HG02588 (cell line): ENCODE results near the gene NWD2.

Source experiments
- ATAC-seq: cut with Tn5 transposase; IDR thresholded peaks from one replicate; pipeline ENCODE4 v1.9.1; 2021; ENCODE audit warnings: mild to moderate bottlenecking, moderate library complexity; ENCODE audit not compliant: unreplicated experiment

Gene NWD2

DNA sequence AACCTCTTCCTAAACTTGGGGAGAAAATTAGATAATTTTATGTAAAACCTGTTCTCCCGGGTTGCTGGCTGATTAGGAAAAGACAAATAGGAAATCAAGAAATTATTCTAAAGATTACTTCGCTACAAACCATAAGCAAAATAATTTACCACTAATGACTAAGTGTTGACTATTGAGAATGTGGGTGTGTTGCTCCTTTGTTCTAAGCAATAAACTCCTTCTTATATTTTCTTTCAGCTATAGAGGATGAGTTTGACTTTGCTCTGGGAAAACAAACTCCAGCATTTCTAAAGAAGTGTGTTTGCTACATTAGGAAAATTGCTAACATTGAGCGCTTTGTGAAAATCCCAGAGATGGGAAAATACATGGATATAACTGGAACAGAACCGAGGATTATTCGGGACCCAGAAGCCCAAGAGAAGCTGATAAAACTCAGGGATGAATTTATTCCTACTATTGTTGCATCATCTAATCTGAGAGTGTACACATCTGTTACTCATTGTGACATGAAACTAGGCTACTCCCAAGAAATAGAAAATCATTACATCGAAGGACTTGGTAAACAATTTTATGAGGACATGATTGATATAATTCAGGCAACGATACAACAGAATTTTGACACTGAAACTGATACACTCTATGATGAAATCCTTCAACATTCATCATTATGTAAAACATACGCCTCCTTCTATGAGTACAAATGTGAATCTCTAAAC lies 194.2 kb downstream of the NWD2 start:
- no peak for ATAC-seq

DNA sequence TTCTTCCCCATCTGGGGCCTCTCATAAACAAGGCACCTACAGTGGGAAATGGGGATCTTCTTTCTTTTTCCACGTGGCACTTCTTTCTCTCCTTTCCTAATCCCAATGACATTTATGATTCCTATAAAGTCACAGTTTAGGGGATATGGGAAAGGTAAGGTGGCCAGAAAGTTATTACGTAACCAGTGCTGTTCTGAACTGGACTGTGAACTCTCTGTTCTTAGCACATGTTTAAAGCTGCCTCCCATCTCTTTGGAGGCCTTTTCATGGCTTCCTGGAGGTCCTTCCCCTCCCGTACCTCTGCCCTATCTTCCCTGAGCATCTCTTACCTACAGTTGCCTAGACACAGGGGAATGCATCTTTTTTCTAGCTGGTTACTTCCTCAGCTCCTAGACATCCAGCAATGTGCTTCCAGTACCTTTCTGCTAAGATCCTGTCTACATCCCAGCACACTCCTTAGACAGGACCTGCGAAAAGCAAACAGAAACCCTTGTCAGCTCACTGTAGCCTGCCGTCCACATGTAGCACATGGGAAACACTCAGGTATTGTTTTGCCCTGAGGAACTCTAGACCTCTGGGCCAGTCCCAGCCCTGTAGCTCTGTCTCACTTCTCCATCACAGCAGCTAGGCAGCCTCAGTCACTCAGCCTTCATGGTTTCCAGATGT lies 195.4 kb downstream of the NWD2 start:
- ATAC-seq = no peak

DNA sequence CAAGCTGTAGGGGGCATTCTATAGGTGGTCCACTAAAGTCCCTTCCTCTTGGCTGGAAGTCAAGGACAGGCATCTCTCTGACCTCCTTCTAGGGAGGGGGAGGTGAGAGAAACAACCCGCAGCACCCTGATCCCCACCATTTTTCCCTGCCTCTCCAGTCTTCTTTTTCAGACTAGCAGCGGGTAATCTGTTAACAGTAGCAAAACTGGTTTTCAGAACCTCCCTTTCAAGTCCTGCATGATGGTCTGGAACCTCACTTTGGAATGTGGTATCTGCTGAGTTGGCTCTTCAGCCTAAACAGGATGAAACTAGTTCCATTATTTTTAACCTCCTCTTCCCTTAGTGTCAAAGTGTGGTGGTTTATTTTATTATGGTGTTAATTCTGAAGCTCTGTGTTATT lies 196.0 kb downstream of the NWD2 start:
- no peak for ATAC-seq

DNA sequence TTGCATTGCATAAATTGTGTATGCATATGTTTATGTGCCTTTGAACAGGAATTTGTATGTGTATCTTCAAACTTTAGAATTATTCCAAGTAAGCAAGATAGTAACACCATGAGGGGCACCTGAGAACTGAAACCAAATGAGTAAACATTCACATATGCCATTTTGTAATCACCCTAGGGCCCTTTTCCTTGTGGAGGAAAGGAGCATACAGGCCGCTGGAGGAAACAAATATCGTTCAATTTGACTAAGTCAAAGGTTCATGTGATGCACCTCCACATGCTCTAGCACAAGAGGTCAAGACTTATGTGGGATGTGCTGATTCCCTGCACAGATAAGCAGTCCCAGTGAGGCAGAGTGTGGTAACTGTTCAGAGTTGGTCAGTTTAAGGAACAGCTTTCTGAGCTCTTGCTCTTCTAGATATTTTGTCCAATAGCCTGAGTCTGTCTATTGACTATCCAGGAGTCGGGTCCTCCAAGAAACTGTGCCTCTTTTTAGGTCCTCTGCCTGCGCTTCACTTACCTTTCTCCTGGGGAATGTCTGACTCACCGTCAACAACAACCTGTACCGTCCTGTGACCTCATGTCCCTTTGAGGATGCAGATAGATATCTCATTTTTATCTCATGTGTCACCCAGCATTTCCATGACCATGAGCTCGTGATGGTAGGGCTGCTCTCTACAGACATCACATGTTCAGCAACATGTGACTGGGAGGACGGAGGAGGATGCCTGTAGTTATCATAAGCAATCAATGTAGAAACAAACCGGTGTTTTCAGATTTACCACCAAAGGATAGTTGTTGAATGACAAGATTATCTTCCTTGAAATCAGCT lies 196.9 kb downstream of the NWD2 start:
- no peak for ATAC-seq

DNA sequence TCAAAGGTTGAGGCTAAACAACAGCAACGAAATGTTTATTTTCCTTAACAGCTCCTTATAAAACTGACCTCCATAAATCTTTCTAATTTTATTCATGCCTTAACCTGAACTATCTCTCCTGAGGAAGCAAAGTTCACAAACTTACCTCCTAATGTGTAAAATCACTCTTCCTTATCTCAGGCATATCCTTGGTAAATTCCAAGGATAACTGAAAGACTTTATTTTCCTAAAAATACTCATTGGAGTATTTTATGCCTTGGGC lies 197.4 kb downstream of the NWD2 start:
- no peak for ATAC-seq

DNA sequence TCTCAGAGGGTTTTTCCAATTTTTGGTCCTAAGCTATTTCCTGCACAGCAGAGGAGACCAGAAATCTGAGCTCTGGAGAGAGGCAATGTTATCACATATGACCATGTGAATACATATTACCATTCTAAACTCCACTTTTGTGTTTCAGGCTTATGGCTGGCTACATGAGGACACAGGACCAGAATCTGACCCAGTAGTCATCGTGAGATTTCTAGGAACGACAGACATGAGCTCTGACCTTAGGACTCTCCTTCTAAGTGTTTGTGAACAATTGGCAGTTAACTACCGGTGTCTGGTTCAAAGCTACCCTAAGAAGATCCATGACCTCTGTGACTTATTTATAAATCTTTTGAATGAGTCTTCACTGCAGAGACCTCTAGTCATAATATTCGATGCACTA lies 198.6 kb downstream of the NWD2 start:
- no peak for ATAC-seq

DNA sequence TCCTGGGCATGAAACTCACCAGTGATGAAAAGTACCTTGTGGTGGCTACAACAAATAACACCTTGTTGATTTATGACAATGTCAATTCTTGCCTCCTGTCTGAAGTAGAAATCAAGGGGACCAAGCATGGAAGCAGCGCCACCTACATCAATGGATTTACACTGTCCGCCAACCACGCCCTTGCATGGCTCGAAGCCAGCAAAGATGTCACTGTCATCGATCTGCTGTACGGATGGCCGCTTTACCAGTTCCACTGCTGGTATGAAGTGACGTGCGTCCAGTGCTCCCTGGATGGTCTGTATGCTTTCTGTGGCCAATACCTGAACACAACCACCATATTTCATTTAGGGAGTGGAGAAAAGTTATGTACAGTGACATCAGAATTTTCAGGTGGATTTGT lies 200.5 kb downstream of the NWD2 start:
- no peak for ATAC-seq

DNA sequence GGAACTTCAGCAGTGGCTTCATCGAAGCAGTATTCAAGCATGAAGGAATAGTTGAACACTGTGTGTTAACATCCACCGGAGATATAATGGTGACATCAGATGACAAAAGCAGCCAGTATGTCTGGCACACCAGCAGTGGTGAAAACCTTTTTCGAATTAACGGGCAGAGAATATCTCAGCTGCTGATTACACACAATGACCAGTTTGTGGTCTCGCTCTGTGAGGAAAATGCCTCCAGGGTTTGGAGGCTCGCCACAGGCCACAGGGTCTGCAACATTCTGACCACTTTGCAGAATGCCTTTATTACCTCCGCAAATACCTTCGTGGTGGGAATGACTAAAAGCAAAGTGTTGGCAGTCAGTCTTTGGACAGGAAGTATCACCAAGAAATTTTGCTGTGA lies 201.5 kb downstream of the NWD2 start:
- ATAC-seq = no peak

DNA sequence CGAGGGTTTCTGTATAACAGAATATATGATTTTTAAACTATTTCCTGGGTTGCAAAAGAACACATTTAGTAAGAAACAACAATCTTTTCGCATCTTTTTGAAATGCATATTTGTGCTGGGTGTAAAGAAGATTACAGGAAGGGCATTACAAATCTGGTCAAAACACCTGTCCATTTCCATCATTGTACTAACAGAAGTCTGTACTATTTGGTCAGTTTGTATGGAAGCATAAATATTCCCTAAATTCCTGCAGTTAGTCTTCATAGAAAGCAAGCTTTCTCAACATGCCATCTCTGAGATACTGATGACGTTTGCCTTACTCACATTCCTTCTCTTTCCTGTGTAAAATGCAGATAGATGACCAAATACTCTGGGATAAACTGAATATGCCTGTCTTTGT lies 203.3 kb downstream of the NWD2 start:
- ATAC-seq = no peak

DNA sequence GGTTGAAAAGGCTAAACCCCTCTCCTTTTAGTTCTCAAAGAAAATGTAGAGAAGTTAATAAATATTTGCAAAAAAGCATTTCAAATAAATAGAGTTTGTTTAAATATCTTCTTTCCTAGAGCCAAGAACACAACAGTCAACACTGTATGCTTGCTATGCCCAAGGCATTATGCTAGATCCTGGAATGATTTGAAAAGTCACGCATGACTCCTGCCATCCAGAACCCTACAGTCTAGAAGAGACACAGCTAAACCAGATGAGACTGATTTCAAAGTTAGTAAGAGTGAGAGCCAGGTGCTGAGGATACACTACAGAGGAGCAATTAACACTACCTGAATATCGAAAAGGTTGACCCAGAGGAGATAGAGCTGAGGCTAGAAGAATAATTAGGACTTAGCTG lies 205.8 kb downstream of the NWD2 start:
- no peak for ATAC-seq

DNA sequence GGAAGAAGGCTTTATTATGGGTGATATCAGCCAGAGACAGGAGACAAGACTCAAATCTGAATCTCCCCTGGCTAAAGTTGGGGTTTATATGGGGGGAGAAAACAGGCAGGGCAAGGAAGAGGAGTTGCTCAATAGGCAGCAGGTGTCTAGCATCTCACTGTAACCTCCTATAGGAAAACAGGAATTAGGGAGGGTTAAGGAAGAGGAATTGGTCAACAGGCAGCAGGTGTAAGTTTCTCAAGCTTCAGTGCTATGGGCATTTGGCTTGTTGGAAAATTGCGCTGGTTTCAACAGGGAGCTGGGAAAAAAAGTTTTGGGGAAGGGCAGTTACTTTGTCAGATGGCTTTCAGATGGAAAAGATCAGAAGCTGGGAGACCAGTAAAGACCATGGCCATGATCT lies 206.4 kb downstream of the NWD2 start:
- ATAC-seq = no peak

DNA sequence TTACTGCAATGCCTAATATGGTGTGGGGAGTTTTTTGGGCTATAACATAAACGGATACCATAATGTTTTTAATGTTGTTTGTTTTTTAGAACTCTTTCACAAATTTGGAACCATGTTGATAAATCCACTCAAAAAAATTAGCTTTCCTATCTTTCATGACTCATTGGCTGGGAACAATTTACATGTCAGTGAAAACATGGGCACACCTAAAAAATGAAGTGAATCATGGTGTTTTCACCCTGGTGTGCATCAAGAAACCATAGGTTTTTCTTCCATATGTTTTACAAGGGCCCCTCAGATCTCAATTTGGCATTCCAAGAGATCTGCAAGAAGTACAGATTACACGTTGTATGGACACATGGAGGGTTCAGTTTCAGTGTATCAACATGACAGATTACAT lies 207.1 kb downstream of the NWD2 start:
- no peak for ATAC-seq

DNA sequence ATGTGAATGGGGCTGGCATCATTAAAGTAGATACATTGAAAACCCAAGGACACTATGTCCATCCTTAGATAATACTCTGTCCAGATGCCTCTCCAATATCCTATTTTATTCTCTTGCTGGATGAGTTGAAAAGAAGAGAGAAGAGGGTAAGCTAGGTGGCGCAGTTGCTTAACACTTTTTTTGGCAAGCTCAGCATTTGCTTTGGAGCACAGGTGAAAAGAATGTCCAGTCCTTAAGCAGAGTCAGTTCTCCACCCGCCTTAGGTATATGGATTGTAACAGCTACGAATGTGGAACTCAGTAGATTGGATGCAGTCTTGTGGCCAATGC lies 208.4 kb downstream of the NWD2 start:
- peak; percentile 52 for ATAC-seq

DNA sequence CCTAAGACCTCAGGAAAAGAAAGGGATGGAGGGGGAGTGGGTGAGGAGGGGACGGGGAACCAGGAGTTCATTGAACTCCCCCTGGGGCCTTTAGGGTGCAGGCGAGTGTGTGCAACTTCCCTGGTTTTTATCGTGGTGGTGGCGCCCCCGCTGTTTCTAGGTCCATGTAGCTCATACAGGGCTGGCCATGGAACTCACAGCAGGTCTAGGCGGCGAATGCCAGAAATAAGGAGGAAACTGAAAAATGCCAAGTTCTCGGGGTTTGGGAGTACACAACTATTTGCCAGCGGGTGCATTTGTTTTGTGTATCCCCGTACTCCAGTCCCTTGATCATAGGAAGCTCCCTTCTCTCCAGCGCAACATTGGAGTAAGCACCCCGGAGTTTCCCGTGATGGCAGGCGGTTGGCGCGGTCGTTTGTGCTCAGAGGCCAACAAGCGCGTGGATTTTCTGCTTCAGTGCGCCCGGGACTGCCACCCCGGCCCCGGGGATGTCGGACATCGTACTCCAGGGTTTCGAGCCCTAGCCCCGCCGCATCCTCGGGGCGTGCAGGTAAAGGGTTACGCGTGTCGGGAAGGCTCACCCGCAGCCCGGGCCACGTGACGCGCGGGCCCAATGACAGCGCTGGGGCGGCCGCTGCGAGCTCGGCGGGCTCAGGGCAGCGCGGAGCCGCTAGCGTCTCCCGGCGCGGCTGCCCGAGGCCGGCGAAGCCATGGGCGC lies 208.9 kb downstream of the NWD2 start:
- peak; percentile 91 for ATAC-seq

DNA sequence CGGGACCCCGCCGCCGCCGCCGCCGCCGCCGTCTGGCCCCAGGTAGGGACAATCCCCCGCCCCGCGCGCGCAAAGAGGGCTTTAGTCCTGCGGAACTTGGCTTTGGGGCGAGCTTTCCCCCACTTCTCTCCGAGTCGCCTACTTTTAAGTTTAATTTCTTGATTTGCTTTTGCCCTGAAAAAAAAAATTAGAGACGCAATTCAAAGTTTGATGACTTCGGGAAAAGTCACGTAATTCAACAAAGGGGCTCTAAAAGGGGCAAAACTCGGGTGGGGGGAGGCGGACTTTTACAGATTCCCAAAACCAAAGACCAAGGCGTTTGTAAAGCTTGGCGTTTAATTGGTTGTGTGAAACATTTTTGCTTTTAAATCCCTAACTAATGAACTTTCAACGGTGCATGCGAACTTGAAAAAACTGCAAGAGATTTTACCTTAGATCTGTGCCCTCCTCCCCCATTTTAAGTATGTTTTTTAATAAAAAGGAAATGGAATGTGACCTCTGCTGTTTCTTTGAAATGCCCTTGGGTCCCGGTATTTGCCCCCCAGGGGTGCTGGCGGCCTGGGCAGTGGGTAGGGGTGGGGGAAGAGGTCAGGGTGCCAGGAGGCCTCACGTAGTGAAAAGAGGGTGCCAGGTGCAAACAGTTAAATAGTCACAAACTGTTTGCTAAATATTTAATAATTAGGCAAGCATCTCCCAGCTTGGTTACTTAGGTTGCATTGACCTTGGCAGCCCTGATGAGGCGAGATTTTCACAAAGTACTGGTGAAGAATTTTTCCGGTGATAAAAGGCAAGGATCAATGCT lies 209.7 kb downstream of the NWD2 start:
- ATAC-seq = no peak

DNA sequence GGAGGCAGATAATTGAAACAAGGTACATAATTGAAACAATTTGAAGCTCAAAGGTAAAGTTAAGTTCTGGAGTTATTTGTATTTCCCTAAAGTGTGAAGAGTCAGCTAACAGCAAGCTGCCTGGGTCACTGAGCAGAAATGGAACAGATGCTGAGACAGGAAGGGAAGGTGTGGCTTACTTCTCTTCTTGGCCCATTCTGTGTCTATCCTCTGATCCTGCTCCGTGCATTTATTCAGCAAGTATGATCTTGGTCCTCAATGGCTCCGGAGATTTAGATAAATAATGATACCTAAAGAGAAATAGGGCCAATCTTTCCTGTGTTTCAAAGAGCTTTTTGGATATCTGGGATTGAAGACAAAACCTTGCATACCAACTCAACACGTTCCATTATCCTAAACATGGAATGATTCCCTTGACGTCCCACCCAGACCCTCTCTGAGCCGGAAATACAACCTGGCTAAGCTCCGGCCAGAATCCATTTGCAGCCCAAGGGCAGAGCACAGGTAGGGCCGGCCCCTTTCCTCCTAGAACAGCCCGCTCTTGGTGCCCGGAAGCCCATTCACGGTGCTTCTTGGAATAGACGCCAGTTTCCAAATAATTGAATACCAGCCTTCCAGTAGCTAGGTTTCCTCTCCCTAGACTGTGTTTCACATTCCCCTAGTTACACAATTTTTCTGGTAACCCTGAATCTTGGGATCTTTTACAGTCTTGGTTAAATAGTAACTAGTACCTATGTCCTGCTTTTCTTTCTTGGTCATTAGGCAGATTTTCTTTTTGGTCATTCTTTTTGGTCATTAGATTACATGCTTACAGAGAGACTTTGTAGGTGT lies 211.0 kb downstream of the NWD2 start:
- ATAC-seq = no peak

DNA sequence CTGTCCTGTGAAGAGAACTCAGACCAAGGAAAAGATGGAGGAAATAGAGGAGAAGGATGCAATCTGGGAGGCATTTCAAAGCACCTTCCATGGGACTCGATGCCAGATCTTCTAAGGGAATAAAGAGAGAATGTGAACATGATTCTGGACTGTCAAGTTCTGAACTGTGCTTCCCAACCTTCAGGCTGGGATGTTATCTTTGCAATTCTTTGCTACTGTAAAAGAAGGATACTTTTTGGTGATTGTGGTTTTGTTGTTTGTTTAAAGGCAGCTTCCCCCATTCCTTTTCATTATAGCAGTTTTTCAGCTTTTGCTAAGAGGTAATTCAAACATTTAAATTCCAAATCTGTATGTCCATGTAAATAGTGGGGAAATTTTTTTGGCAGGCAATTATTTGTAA lies 217.3 kb downstream of the NWD2 start:
- no peak for ATAC-seq

DNA sequence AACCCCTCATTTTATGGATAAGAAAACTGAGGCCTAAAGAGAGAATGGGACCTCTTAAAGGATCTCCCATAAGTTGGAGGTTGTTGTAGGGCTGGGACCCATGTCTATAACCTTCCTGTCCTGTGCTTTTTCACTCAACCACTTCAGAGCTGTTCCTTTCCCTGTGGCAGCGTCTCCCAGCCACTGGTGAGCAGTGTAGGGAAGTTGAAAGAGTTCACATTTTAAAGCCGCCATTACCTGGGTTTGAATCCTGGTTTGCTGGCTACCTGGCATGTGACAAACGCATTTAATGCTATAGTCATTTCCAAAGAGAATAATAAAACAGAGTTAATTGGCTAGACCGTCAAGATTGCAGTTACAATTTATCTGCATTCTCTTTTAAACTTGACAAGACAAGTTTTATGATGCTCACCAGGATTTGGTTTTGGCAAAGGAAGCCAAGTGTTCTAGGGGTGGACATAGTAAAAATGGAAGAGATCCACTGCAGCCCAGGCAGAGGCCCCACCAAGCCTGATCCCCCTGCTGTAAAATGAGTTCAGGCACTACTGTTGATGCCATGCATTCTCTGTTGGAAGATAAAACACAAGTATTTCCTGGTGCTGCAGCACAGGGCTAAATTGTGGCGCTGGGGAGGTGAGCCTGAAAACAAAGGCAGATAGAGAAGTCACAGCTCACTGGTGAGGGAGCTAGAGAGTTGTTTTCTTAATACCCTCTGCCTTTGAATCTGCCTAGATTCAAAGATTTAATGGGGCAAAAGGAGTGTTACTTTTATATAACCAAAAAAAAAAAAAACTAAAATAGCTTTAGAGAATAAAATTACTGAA lies 218.7 kb downstream of the NWD2 start:
- no peak for ATAC-seq
